Right atrium auricular region (tissue), 2 donors: ENCODE results near the gene HPSE2. TPM values are rescaled to one million over a fixed set of nuclear protein-coding genes. Genes with fewer than 3 reads are reported as not detected.

Experiments
- DNase-seq: peaks from one replicate; pipeline ENCODE4 v3.0.0-alpha.2; 2019; ENCODE audit warnings: low spot score
- H3K27ac ChIP-seq, 2 donors: fragments of 200-600 bp; sonication (generic); 1 replicate in 1 of 2; 2 replicates in 1 of 2; pipeline ENCODE4 v1.5.1; 2016 to 2019
- H3K27me3 ChIP-seq, 2 donors: fragments of 200-600 bp; sonication (generic); one replicate each; pipeline versions ENCODE4 v1.5.1 to v1.6.0; 2017 to 2019
- H3K36me3 ChIP-seq: fragments of 200-600 bp; sonication (generic); one replicate; pipeline ENCODE4 v1.5.1; 2016
- H3K4me1 ChIP-seq, 2 donors: fragments of 200-600 bp; sonication (generic); one replicate each; pipeline versions ENCODE4 v1.5.1 to v1.6.0; 2017 to 2019
- H3K4me3 ChIP-seq, 2 donors: fragments of 200-600 bp; sonication (generic); 1 replicate in 1 of 2; 2 replicates in 1 of 2; pipeline ENCODE4 v1.5.1; 2017 to 2019; ENCODE audit warnings: mild to moderate bottlenecking in 1 of 2, moderate library complexity in 1 of 2
- H3K9me3 ChIP-seq, 2 donors: fragments of 200-600 bp; sonication (generic); one replicate each; pipeline ENCODE4 v1.5.1; 2019
- CTCF ChIP-seq, 2 donors: fragments of 200-600 bp; sonication (generic); IDR thresholded peaks; one replicate each; pipeline ENCODE4 v1.5.1; 2019; ENCODE audit warnings: antibody characterized with exemption in 2 of 2
- total RNA-seq, 2 donors: library from RNA; depleted of rRNA; stranded (reverse); fragments of >200 nt; gene quantifications; one replicate each; pipeline ENCODE4 v1.1.0, GENCODE V29; 2016

HPSE2 gene
- total RNA-seq, 2 donors from 2014 or later: not detected

GRCh38 chr10:98655492-98655891, 580.2 kb downstream of the HPSE2 start:
- H3K36me3 ChIP-seq: no peaks in the 10 kb centered on the region
- H3K9me3 ChIP-seq: no peaks in the 10 kb centered on the region
- H3K27me3 ChIP-seq: no peaks in the 10 kb centered on the region
- H3K27ac ChIP-seq: no peak overlapping the region
- no peak overlapping the region for H3K4me3 ChIP-seq
- no peaks in the 10 kb centered on the region for H3K4me1 ChIP-seq
- DNase-seq: no peak
- no peak for TF ChIP-seq CTCF (IDR thresholded peaks at IDR 0.05)

- Histone ChIP-seq H3K27ac (no peak overlapping the region), H3K27me3 (no peaks in the 10 kb centered on the region), H3K36me3 (no peaks in the 10 kb centered on the region), H3K9me3 (no peaks in the 10 kb centered on the region), H3K4me1 (no peaks in the 10 kb centered on the region), H3K4me3 (no peak overlapping the region)
- no peak for TF ChIP-seq CTCF (IDR thresholded peaks at IDR 0.05)
- no peak for DNase-seq
Observed at GRCh38 chr10:98649170-98649569, 586.5 kb downstream of the HPSE2 start.

- Histone ChIP-seq H3K4me1 (no peaks in the 10 kb centered on the region), H3K4me3 (no peak overlapping the region), H3K9me3 (no peaks in the 10 kb centered on the region), H3K36me3 (no peaks in the 10 kb centered on the region), H3K27me3 (no peaks in the 10 kb centered on the region), H3K27ac (no peak overlapping the region)
- TF ChIP-seq CTCF (IDR thresholded peaks at IDR 0.05): no peak
- no peak for DNase-seq
Observed at GRCh38 chr10:98646998-98647917, 588.4 kb downstream of the HPSE2 start.

- H3K27me3 ChIP-seq: no peaks in the 10 kb centered on the region
- no peak for TF ChIP-seq CTCF (IDR thresholded peaks at IDR 0.05)
- no peaks in the 10 kb centered on the region for H3K9me3 ChIP-seq
- H3K27ac ChIP-seq: no peak overlapping the region
- H3K4me3 ChIP-seq: no peak overlapping the region
- DNase-seq: no peak
- H3K36me3 ChIP-seq: no peaks in the 10 kb centered on the region
- no peaks in the 10 kb centered on the region for H3K4me1 ChIP-seq
Observed at GRCh38 chr10:98644466-98644865, 591.2 kb downstream of the HPSE2 start.

GRCh38 chr10:98642281-98642680, 593.4 kb downstream of the HPSE2 start:
- H3K4me1 ChIP-seq: no peaks in the 10 kb centered on the region
- no peak overlapping the region for H3K27ac ChIP-seq
- H3K27me3 ChIP-seq: no peaks in the 10 kb centered on the region
- no peak for DNase-seq
- no peaks in the 10 kb centered on the region for H3K9me3 ChIP-seq
- H3K4me3 ChIP-seq: no peak overlapping the region
- no peaks in the 10 kb centered on the region for H3K36me3 ChIP-seq
- TF ChIP-seq CTCF (IDR thresholded peaks at IDR 0.05): no peak
